ENCODE data around the gene TNP2.

Gene TNP2

DNA sequence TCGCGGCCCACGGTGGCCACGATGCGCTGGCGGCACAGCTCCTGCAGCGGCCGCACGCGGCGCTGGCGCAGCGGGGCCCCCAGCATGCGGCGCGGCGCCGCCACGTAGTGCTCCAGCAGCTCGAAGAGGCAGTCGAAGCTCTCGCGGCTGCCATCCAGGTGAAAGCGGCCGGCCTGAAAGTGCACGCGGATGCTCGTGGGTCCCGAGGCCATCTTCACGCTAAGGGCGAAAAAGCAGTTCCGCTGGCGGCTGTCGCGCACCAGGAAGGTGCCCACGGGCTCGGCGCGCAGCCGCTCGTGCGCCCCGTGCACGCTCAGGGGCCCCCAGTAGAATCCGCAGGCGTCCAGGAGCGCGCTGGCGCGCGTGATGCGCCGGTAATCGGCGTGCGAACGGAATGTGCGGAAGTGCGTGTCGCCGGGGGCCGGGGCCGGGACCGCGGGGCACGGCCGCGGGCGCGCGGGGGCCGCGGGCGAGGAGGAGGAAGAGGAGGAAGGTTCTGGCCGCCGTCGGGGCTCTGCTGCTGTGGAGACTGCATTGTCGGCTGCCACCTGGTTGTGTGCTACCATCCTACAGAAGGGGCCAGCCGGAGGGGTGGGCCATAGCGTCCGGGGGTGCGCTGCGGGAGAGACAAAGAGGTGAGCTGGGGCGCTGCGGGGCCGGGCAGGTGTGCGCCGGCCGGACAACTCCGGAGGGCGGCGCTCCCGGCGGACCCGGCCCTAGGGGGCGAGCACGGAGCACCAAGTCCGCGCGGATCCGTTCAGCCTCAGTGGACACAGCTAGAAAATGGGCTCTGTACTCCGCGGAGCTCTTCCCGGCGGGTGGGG is 14.0 kb downstream of the TNP2 start:
- DNase-seq (ENCODE audit: low read depth): peak; percentile 61
- TF ChIP-seq, protein P1, sequence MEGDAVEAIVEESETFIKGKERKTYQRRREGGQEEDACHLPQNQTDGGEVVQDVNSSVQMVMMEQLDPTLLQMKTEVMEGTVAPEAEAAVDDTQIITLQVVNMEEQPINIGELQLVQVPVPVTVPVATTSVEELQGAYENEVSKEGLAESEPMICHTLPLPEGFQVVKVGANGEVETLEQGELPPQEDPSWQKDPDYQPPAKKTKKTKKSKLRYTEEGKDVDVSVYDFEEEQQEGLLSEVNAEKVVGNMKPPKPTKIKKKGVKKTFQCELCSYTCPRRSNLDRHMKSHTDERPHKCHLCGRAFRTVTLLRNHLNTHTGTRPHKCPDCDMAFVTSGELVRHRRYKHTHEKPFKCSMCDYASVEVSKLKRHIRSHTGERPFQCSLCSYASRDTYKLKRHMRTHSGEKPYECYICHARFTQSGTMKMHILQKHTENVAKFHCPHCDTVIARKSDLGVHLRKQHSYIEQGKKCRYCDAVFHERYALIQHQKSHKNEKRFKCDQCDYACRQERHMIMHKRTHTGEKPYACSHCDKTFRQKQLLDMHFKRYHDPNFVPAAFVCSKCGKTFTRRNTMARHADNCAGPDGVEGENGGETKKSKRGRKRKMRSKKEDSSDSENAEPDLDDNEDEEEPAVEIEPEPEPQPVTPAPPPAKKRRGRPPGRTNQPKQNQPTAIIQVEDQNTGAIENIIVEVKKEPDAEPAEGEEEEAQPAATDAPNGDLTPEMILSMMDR (conservative IDR thresholded peaks at IDR 0.05; ENCODE audit: low read depth, low read length): no peak
- H3K4me3 ChIP-seq (ENCODE audit: low read depth, low read length): peak overlapping the region; percentile 84

DNA sequence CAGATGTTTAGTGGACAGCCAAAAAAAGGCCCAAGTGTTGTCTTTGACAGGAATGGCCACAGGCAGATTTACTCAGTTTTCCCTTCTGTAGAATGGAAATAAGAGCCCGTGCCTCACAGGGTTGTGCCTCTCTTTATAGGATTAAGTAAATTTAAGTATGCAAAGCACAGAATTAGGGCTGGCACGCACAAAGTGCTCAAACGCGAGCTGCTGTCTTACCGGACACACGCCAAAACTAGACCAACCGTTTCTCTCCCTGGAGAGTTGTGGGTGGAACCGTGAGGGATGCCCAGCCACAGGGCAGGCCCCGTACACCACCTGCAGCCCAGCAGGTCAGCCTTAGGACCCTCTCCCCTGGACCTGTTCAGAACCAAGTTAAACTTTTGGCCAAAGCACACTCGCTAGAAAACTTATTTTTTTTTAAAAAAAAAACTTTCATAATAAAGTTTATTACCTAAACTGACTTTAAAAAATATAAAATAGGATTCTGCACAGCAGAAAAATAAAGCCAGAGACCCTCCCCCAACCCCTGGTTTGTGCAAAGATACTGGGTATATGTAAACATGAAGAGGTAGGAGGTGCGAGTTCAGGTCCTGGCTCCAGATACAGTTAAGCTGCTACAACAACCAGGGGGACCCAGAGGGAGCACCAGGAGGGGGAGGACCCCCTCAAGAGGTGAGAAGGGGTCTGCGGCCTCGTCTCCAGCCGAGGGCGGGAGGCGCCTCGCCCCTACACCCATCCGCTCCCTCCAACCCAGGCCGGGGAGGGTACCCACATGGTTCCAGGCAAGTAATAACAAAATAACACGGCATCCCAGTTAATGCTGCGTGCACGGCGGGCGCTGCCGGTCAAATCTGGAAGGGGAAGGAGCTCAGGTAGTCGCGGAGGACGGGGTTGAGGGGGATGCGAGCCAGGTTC is 14.9 kb downstream of the TNP2 start:
- TF ChIP-seq, protein P1 (conservative IDR thresholded peaks at IDR 0.05; ENCODE audit: low read depth, low read length): peak; percentile 3
- H3K4me3 ChIP-seq (ENCODE audit: low read depth, low read length): peak overlapping the region; percentile 84
- DNase-seq (ENCODE audit: low read depth): no peak

DNA sequence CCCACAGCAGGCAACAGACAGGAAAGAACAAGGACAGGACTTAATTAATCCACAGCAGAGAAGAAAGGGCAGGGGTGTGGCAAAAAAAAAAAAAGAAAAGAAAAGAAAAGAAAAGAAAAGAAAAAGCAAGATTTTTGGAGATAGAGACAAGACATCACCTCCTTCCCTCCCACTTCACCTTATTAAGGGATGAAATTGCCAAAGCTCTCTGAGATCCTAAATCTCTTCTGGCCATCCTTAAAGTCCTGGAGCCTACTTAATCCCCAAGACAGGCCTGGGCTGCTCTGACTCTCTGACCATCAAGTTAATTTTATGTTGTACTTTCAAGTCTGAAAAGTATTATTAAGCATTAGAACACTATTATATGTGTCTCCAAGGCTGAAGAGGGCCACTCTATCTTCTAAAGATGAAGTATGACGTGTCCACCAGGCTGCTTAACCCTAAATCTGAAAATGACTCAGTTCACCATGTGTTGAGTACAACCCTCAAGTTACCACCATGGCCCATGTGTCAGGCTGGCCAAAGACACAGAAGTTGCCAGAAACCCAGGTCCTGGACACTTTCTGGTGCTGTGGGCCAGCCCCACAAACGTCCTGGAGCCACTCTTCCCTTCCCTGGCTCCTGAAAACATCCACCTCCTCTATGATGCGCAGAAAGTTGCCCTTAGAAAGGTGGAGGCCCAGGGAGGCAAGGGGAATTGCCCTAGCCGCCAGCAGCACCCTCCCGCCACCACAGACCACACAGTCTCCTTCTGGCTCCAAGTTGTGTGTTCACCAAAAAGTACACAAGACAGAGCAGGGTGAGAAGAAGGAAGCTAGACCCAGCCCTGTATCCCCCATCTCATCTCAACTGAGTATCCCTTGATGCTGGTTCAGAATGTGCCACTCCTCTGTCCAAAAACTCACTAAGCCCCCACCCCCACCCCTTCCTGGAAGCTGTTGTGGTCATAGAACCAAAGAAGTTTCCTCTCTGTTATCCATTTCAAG is 15.8 kb downstream of the TNP2 start:
- DNase-seq (ENCODE audit: low read depth): peak; percentile 30
- TF ChIP-seq, protein P1 (conservative IDR thresholded peaks at IDR 0.05; ENCODE audit: low read depth, low read length): no peak
- H3K4me3 ChIP-seq (ENCODE audit: low read depth, low read length): peak overlapping the region; percentile 84

DNA sequence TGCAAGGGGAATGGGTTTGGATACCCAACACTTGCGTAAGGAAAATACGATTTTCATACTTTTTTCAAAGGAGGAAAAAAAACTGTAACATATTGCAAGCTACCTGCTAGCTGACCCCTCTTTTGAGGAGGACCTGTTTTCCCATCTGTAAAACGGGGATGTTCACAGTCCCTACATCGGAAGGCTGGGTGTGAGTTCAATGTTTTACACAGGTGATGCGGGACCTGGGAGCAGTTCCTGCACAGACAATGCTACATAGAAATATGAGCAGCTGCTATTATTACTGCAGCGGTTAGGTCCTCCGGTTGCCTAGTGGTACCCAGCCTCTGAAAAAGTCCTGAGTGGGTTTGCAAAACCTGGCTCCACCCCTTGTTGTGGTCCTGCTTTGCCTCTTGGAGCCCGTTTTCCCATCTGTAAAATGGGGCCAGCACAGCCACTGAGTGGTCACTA is 16.6 kb downstream of the TNP2 start:
- no peak overlapping the region for H3K4me3 ChIP-seq (ENCODE audit: low read depth, low read length)
- TF ChIP-seq, protein P1 (conservative IDR thresholded peaks at IDR 0.05; ENCODE audit: low read depth, low read length): no peak
- DNase-seq (ENCODE audit: low read depth): no peak

DNA sequence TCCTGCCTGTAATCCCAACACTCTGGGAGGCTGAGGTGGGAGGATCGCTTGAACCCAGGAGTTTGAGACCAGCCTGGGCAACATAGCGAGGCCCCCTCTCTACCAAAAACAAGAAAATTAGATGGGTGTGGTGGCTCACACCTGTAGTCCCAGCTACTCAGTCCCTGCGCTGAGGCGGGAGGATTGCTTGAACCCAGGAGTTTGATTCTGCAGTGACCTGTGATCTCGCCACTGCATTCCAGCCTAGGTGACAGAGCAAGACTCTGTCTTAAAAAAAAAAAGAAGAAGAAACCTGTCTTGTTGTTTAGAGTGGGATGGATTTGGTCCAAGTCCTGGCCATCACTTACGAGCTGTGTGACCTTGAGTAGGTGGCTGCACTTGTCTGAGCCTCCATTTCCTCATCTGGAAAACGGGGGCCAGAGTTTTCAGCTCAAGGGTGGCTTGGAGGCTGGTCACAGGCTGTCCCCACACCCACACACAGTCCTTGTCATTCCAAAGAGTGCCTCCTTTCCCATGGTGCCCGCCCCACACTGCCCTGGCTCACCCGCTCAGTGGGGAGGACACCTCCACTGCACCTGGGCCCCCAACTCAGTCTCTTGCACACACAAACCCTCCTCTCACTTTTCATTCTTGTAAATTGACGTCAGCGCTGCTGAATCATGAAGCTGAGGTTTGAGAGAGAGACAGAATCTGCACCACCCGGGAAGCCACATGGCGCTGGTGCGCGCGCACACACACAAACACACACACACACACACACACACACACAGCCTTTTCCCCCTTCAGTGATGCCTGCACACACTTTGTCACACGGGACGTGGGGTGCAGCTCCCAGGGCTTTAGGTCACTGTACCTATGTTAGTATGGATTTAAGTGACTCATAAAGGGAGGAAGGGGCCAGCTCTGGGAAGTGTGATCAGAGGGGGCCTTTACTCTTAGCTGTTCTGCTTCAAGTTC is 17.3 kb downstream of the TNP2 start:
- no peak overlapping the region for H3K4me3 ChIP-seq (ENCODE audit: low read depth, low read length)
- DNase-seq (ENCODE audit: low read depth): peak; percentile 87
- TF ChIP-seq, protein P1 (conservative IDR thresholded peaks at IDR 0.05; ENCODE audit: low read depth, low read length): no peak

All from choroid plexus epithelial cell (primary cell).